ENCODE data around the gene TCL1B.

Gene TCL1B

DNA sequence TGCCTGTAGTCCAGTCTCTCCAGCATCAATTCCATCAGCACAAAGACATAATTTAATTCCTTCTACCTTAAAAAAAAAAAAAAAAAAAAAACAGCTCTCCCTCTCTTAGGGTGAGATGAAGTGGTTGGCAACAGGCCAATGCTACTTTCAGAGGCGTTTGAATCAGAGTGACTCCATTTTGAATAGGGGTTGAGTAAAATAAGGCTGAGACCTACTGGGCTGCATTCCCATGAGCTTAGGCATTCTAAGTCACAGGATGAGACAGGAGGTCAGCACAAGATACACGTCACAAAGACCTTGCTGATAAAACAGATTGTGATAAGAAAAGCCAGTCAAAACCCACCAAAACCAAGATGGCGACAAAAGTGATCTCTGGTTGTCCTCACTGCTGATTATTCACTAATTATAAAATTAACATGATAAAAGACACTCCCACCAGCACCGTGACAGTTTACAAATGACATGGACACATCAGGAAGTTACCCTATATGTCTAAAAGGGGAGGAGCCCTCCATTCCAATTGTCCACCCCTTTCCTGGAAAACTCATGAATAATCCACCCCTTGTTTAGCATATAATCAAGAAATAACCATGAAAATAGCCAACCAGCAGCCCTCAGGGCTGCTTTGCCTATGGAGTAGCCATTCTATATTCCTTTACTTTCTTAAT is 6.9 kb upstream of the TCL1B start:
- DNase-seq (ENCODE audit: low read depth, low spot score), result no peak
- in situ Hi-C loops (cut with HindIII; ENCODE audit: low sequenced_read_pairs), result no loop called here
- no peak overlapping the region for H3K4me3 ChIP-seq (ENCODE audit: low read depth, low read length)
- TF ChIP-seq, protein P1, sequence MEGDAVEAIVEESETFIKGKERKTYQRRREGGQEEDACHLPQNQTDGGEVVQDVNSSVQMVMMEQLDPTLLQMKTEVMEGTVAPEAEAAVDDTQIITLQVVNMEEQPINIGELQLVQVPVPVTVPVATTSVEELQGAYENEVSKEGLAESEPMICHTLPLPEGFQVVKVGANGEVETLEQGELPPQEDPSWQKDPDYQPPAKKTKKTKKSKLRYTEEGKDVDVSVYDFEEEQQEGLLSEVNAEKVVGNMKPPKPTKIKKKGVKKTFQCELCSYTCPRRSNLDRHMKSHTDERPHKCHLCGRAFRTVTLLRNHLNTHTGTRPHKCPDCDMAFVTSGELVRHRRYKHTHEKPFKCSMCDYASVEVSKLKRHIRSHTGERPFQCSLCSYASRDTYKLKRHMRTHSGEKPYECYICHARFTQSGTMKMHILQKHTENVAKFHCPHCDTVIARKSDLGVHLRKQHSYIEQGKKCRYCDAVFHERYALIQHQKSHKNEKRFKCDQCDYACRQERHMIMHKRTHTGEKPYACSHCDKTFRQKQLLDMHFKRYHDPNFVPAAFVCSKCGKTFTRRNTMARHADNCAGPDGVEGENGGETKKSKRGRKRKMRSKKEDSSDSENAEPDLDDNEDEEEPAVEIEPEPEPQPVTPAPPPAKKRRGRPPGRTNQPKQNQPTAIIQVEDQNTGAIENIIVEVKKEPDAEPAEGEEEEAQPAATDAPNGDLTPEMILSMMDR (IDR thresholded peaks at IDR 0.05; ENCODE audit: low read depth, low read length), result no peak

DNA sequence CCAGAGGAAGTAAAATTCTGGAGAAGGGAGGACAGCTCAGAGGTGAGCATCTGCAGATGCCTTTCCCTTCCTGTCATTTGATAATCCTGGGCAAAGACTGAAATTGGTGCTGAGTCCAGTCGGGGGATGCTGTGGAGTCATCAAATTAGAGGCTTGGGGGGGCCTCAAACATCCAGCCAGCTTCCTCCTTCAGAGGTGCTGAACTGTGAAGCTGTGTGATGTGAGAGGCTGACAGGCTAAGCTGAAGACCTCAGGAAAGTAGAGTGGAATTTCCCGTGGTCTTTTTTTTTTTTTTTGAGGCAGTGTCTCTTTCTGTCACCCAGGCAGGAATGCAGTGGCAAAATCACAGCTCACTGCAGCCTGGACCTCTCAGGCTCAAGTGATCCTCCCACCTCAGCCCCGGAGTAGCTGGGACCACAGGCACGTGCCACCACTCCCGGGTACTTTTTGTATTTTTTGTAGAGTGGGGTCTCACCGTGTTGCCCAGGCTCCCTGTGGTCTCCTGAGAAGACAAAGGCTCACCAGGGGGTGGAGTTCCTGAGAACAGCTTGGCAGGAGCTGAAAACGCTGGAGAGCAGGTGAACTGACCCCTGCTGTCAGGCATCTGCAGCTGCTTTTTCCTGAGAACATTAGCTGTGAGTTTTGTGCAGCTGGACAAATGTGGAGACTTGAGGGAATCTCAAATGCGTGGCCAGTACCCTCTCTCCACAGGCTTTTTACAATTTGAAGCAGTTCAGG is 6.1 kb upstream of the TCL1B start:
- in situ Hi-C loops (cut with HindIII; ENCODE audit: low sequenced_read_pairs), result no loop called here
- H3K4me3 ChIP-seq (ENCODE audit: low read depth, low read length), result no peak overlapping the region
- no peak for DNase-seq (ENCODE audit: low read depth, low spot score)
- TF ChIP-seq, protein P1 (IDR thresholded peaks at IDR 0.05; ENCODE audit: low read depth, low read length), result no peak

DNA sequence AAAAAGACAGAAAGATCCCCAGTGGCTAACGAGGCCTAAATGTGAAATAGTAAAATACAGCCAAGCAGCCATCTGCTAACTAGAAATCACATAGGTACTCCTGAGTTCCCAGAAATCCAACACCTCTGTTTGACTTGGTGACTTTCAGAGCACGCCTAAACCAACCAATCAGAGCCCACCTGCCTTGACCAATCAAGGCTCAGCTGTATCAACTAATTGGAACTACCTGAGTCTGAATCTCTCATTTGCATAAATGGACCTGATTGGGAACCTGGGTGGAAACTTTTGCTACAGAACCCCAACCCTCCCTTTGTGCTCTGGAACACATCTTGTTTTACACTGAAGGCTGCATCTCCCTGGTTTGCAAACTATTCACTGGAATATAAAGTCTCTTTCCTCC is 5.1 kb upstream of the TCL1B start:
- no peak for DNase-seq (ENCODE audit: low read depth, low spot score)
- TF ChIP-seq, protein P1 (IDR thresholded peaks at IDR 0.05; ENCODE audit: low read depth, low read length), result no peak
- in situ Hi-C loops (cut with HindIII; ENCODE audit: low sequenced_read_pairs), result no loop called here
- no peak overlapping the region for H3K4me3 ChIP-seq (ENCODE audit: low read depth, low read length)

DNA sequence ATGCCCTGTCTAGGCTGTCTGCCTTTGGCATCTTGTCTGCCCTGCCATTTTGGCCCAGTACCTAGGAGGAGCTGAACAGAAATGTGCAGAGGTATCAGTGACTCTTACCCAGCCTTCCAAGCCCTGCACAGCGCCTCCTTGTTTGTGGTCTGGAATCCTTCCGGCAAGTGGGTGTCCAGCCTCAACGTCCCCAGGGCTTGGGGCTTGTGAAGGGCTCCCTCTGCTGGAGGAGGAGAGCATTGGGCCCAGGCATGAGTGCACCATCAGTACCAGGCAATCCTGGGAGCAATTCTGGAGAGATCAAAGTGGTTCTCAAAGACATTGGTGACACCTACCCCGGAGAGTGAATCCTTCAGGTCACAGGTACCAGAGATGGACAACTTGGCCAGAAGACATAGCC is 2.4 kb upstream of the TCL1B start:
- H3K4me3 ChIP-seq (ENCODE audit: low read depth, low read length), result no peak overlapping the region
- no peak for DNase-seq (ENCODE audit: low read depth, low spot score)
- TF ChIP-seq, protein P1 (IDR thresholded peaks at IDR 0.05; ENCODE audit: low read depth, low read length), result no peak
- in situ Hi-C loops (cut with HindIII; ENCODE audit: low sequenced_read_pairs), result no loop called here

DNA sequence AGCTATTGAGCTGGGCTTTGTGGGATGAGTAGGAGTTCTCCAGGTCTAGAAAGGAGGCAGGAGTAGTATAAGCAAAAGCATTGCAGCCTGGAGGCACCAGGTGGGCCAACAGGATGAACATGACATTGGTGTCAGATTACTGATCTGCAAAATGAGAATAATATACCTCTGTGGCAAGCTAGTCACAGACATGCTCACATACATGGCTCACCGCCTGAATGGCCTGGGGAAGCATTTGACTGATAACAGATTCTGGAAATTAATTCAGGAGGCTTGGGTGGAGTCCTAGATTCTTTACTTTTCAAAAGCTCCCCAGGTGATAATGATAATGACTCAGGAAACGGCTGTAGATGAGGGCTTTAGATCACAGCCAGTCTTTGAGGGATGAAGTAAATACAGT is 709 bp downstream of the TCL1B start:
- in situ Hi-C loops (cut with HindIII; ENCODE audit: low sequenced_read_pairs), result no loop called here
- TF ChIP-seq, protein P1 (IDR thresholded peaks at IDR 0.05; ENCODE audit: low read depth, low read length), result no peak
- DNase-seq (ENCODE audit: low read depth, low spot score), result no peak
- no peak overlapping the region for H3K4me3 ChIP-seq (ENCODE audit: low read depth, low read length)

DNA sequence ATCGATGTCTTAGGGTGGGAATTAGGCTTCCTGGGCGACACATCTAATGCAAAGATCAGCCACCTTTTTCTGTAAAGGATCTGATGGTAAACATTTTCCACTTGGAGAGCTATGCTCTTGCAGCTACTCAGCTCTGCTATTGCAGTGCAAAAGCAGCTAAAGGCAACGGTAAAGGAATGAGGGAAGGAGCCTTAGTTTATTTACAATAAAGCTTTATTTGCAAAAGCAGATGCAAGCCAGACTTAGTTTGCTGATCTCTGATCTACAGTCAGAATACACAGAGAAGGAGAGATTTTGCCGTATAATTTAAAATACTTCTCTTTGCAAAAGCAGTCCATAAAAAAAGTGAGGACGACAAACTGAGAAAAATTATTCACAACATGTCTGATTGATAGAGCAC is 3.2 kb downstream of the TCL1B start:
- in situ Hi-C loops (cut with HindIII; ENCODE audit: low sequenced_read_pairs), result no loop called here
- DNase-seq (ENCODE audit: low read depth, low spot score), result no peak
- no peak overlapping the region for H3K4me3 ChIP-seq (ENCODE audit: low read depth, low read length)
- TF ChIP-seq, protein P1 (IDR thresholded peaks at IDR 0.05; ENCODE audit: low read depth, low read length), result no peak
